HG02588 (cell line): Measurements from ENCODE around the gene C11orf24.
"Not testable (repeated sequence)": the region's sequence is repeated elsewhere in the genome, so short reads cannot be mapped to it uniquely, and the experiment has no call there.

Experiments
- ATAC-seq: cut with Tn5 transposase; IDR thresholded peaks from one replicate; pipeline ENCODE4 v1.9.1; 2021; ENCODE audit warnings: mild to moderate bottlenecking, moderate library complexity; ENCODE audit not compliant: unreplicated experiment

Gene C11orf24

DNA sequence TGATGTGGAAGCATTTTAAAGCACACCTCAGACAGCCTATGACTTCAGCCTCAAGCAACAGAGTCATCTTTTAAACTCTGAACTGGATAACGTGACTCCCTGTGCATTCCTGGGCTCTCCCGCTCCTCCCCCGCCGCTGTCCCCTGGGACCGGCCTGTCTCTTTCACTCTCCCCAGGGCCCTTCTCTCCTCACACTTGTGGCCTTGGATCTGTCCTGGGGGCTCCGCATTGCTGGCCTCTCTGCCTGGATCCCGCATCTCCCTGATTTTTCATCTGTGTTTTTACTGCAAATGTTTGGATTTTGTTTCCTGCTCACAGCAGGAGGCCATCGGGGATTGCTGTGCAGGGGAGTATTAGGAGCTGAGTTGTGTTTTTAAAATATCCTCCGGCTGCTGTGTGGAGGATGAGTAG is 15.4 kb downstream of the C11orf24 start:
- no peak for ATAC-seq

DNA sequence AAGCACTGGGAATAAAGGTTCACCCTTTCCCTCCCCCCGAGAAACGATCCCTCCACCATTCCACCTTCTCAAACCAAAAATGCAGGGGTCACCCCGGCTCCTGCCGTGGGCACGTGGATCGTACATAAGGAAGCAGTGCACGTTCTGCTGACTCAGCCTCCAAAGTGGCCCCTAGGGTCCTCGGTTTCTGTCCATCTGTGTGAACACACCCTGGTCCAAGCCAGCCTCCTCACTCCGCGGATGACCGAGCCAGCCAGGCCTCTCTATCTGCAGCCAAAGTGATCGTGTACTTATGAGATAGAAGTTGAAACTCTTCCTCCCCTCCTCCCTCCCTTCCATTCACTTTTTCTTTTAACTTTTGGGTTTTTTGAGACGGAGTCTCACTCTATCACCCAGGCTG is 16.2 kb downstream of the C11orf24 start:
- ATAC-seq = no peak

DNA sequence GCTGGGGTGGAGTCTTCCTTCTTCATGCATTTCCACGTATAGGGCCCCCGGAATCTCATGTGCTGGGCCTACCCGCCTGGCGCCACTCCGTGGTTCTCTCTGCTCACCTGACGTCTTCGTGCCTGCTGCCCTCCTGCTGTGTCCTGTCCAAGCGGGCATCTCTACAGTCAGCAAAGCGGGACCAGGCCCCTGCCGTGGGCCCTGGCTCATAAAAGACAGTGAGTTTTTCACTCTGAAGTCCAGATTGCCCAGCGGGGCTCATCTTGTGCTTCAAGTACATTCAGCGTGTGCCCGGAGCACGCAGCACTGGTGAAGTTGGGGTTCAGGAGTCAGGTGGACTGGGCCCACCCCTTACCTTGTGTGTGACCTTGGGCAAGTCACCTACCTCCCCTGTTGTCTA is 17.4 kb downstream of the C11orf24 start:
- ATAC-seq = no peak

DNA sequence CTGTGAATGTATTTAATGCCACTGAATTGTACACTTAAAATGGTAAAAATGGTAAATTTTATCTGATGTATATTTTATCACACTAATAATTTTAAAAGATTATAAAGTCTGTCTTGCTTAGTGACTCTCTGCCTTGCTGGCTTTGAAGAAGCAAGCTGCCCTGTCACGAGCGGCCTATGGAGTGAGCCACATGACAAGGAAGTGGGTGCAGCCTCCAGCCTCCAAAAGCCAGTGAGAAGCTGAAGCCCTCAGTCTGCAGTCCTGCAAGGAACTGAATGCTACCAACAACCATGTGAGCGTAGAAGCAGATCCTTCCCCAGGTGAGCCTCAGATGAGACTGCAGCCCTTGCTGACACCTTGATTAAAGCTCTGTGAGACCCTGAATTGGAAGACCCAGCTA is 20.0 kb downstream of the C11orf24 start:
- no peak for ATAC-seq

DNA sequence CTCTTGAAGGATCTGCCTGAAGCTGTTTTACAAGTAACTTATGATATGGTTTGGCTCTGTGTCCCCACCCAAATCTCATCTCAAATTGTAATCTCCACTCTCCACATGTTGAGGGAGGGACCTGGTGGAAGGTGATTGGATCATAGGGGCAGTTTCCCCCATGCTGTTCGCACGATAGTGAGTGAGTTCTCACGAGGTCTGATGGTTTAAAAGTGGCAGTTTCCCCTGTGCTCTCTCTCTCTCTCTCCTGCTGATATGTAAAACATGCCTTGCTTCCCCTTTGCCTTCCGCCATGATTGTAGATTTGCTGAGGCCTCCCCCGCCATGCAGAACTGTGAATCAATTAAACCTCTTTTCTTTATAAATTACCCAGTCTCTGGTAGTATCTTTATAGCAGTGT is 26.9 kb downstream of the C11orf24 start:
- not testable (repeated sequence) for ATAC-seq

DNA sequence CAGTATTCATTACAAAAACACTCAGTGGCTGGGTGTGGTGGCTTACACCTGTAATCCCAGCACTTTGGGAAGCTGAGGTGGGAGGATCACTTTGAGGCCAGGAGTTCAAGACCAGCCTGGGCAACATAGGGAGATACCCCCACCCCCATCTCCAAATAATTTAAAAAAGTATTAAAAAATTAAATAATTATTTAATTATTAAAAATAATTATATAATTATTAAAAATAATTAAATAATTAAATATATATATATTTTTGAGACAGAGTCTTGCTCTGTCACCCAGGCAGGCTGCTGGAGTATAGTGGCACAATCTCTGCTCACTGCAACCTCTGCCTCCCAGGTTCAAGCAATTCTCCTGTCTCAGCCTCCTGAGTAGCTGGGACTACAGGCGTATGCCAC is 27.9 kb downstream of the C11orf24 start:
- not testable (repeated sequence) for ATAC-seq

DNA sequence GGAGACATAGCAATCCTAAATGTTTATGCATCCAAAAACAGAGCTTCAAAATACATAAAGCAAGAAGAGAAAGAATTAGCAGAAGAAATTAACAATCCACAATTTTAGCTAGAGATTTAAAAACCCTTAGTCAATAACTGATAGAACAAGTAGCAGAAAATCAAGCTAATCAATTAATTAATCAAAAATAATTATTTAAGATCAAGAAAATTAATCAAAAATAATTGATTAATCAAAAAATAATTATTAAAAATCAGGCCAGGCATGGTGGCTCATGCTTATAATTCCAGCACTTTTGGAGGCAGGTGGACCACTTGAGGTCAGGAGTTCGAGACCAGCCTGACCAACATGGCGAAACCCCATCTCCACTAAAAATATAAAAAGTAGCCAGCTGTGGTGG is 29.2 kb downstream of the C11orf24 start:
- ATAC-seq = no peak

DNA sequence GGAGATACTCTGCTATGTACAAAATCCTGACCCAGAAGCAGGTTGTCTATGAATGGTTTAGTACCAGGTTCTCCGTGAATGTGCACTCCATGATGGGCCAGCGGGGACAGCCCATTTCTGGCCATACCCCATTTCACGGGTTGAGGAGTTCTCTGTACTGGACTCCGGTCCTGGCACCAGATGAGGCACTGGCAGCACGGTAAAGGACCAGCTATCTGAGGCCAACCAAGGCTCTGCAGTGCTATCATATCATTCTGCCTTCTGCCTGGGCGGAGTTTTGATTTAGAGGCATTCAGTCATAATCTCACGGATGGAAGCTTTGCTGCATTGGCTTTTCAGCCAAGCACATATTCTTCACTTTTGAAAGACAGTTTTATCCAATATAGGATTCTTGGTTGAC is 40.2 kb downstream of the C11orf24 start:
- no peak for ATAC-seq

DNA sequence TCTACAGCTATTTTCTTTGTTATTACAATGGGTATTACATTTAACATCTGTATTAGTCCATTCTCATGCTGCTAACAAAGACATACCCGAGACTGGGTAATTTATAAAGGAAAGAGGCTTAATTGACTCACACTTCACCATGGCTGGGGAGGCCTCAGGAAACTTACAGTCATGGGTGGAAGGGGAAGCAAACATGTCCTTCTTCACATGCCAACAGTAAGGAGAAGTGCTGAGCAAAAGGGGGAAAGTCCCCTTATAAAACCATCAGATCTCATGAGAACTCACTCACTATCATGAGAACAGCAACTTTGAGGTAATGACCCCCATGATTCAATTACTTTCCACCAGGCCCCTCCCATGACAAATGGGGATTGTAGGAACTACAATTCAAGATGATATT is 42.2 kb downstream of the C11orf24 start:
- no peak for ATAC-seq

DNA sequence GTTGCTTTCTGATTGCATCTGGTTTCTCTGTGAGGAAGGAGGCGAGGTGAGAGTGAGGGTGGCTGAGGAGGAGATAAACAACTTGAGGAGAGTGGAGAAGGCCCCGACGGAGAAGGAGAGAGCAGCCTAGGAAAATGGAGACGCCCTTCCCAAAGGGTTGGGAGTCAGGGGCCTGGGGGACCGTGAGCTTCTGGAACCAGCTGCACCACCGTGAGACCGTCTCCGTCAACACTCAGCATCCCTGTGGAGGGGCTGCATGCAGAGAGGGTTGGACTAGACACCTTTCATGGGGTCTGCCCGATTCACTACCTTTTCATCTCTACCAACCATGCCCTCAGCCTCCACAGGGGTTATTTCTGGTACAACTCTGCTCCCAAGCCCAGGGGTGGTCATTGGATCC is 45.4 kb downstream of the C11orf24 start:
- no peak for ATAC-seq

DNA sequence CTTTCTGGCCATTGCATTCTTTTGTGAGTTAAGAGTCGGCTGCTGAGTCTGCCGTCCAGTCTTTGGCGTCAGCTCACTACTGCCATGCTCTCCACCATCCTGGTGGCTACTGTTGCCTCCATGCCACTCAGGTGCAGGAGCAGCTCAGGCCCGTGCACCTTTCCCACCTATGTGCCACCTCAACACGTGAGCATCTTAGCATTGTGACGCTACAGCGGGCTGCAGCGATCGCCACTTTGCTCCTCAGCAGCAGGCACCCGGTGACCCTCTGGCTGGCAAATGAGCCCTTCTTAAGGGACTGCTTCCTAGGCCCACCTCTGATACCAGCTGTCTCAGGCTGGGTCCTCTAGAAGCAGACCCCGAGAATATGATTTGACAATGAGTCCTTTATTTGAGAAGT is 47.2 kb downstream of the C11orf24 start:
- no peak for ATAC-seq

DNA sequence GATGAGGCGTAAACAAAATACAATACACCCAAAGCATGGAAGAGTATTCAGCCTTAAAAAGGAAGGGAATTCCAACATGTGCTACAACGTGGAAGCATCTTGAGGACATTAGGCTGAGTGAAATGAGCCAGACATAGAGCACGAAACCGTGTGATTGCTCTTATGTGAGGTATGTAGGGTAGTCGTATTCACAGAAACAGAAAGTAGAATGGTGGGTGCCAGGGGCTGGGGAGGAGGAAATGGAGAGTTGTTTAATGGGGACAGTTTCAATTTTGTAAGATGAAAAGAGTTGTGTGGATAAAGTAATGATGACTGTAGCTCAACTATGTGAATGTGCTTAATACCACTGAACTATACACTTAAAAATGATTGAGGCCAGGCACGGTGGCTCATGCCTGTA is 48.5 kb downstream of the C11orf24 start:
- ATAC-seq = no peak

DNA sequence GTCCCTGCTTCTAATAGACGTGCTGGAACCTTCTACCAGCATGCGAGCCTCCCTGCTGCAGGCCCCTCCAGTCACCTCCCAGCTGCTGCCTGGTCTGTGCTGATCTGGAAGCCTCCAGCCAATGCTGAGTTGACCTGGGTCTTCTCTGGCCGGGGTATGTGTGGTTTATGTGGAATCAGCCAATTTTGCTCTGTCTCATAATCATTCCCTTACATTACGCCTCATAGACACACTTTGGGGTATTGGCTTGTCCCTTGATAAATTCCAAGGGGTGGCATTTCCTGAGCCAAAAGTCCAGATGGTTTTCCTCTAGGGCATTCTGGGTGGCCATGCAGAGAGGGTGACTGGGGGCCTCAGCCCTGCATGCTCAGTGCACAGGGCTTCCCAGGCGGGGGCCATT is 50.4 kb downstream of the C11orf24 start:
- no peak for ATAC-seq

DNA sequence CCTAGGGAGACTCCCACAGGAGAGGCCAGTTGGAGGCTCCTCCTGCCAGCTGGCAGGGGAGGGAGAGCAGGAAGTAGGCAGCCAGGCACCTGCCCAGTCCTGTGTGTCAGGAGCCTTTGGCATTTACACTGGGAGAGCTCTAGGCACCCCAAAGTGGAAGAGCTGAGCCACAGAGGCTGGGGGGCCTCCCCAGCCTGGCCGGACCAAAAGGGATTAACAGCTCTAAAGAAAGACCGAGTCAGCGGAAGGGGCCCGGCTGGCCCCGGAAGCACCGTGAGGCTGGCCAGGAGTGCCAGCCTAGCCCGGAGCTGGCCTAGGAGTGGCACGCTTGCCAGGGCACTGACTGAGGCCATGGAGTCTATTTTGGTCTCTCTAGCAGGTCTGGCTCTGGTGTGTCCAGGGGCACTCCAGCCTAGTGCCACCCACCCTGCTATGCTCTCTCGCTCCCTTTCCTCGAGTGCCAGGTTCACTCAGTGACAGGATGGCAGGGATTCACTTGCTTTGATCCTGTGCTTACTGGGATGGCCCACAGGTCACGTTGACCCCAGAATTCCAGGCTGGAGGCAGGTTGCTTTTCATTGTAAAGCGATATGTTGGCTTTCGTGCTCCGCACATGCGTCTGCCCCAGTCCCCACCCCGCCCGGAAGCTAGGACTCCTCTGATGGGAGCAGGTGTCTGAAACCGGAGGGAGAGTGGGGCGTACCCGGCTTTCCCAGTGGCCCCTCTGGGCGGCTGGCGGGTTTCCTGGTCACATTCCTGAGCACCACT is 55.4 kb downstream of the C11orf24 start:
- no peak for ATAC-seq

DNA sequence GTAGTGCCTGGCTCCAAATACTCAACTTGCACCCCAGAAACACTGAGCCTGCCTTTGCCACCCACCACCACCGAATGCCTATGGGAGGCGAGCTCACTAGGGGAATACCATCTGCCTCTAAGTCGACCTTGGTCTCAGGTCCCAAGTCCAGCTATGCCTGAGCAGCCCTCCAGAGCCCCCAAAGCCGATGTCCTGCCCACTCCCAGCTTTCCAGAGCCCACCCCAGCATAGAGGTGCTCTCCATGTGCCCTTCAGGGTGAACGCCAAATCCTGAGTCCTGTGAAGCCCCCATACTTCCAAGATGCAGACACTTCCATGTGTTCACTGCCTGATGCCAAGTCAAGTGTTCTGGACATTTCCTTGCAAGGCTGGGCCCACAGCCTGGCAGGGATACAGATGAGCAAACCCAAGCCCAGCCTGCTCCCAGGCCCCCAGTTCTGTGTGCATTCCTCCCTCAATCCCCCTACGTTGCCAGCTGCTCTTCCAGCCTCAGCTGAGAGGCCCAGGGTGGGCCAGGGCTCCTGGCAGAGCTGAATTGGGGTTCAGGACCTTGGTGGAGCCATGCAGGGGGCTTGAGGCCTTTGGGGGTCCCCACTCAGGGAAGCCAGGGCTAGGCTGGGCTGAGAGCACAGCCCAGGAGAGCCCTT is 56.1 kb downstream of the C11orf24 start:
- ATAC-seq = no peak

DNA sequence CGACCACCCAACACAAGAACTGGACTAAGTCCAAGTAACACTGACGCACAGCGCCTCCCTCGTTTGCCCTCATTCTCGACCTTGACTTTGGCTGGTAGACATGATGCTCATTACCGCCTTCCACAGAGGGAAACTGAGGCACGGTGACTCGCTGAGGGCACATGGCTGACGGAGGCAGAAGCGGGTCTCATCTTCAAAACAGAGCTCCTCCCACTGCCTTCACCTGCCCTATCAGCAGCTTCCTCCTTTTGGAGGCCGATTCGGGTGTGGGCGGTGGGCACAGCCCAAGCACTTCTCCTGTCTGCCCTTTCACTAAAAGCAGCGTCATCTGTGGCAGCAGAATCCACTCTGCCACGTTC is 56.7 kb downstream of the C11orf24 start:
- no peak for ATAC-seq

DNA sequence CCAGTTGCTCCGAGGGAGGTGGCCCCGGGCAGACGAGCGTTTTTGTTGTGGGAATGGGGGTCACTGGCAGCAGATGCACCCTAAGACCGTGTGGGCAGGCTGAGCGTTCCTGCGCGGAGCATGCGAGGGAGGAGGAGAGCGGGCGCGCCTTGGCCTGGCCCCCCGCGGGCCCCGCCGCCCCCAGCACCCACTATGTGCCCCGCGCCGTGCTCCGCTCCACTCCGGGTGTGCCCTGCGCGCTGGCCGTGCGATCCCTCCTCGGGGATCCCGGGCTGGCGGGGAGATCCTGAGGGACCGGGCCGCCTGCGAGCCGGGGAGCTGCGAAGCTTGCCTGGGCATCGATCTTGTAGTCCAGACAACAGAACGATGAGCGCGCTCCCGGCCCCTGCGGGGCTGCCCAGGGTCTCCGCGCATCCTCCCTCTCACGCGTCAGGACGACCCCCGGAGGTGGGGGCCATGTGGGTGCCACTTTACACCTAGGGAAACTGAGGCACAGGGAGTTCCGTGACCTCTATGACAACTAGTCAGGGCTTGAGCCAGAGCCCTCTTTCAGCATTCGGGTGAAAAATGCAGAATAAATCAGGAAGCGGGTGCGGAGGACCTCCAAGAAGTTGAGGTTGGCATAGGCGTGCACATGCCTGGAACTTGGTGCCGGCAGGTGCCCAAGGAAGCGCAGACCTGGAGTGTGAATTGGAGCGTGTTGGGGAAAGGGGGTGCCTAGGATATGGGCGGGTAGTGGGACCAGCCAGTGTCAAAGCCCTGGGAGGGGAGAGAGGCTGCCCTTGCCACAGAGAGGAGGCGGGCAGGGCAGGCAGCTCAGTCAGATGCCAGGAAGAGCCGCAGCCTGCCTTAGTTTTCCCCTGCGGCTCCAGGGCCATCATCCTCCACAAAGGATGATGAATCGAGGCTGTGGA is 57.3 kb downstream of the C11orf24 start:
- ATAC-seq = no peak

DNA sequence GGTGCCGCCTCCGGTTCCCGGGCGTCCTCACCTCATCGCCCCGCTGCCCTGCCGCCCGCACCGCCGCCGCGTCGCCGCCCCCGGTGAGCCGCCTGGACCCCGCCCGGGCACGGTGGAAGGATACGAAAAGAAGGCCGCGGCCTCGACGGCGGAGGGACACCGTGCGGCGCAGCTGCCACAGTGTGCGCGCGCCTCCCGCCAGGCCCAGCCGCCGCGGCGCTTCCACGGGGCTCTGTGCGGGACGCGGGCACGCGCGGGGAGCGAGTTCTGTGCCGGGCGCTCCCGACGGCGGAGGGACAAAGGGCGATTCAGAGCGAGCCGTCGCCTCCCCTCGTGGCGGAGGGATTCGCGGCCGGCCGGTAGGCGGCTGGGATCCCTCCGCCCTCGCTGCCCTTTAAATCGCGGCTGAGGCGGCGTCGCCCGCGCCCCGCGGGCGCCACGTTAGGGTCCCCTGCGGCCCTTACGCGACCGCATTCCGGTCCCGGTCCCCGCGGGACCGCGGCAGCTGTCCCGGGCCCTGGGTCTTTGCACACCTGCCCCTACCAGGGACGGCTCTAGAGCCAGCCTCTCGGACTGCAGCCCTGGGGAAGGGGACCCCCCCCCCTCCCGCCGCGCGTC is 58.1 kb downstream of the C11orf24 start:
- ATAC-seq = peak; percentile 41

DNA sequence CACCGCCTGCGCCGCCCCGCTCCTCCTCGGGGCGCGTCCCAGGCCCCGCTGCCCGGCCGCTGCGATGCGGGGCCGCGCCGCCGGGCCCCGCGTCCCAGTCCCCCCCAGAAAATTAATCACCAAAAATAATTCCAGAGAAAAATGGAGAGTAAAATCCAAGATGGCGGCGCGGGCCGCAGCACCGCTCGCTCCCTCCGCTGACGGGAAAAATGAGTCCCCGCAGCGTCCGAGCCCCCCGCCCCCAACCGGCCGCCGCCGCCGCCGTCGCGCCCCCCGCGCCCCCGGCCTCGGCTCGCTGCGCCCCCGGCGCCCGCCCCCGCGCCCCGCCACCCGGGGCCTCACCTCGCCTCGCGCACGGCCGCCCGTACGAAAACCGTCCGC is 58.6 kb downstream of the C11orf24 start, which contains the start of gene KMT5B:
TSS of gene KMT5B (minus strand) at position 162 of the 381 bp plus-strand sequence. CDS start 23,220 bp downstream, outside the sequence.
- ATAC-seq = peak; percentile 16

DNA sequence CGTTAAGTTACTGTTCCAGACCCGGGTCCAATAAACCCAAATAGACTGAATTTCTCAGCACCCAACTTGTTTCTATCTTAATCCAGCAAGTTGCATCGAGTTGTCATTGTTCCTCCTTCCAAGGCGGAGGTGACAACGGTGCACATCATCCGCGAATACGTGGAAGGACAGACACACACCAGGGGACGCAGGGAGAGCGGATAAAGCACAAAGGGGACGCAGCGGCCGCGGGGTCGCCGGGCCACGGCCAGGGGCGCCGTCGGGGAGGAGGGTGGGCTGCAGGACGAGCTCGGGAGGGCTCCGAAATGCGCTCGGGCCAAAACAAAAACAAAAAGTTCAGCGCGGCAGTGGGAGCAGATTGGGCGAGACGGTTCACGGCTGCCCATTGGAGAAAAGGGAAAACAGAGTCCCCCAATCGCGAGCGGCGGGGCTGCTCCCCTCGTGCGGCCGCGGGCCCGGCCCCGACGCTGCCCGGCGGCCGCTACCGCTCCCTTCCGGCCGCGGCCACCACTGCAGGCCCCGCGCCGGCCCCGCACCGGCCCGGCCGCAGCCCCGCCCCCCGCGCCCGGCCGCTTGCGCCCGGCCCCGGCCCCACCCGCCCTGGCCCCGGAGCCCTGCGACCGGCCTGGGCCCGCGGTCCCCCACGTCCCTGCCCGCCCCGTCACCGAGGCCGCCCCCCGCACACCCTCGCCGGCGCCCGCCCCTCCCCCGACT is 59.2 kb downstream of the C11orf24 start:
- ATAC-seq = peak; percentile 46

DNA sequence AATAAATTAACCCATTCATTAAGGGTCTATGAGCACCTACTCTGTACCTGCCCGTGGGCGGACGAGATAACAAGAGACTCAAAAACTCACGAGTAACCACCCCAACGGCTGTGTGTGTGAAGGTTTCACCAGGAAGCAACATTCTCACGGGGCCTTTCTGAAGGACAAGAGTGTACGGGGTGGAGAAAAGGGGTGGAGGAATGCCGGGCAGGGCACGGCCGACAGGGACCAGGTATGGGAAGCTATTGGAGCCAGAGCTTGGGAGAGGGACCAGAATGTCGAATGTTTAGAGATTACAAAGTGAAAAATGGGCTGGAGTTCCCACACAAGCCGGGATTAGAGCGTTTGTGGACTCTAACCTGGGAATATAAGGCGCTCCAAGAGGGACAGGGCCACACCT is 60.2 kb downstream of the C11orf24 start:
- no peak for ATAC-seq
